H9 (cell line): ENCODE results near the gene LBX2. TPM values are rescaled to one million over a fixed set of nuclear protein-coding genes. Genes with fewer than 3 reads are reported as not detected.

Experiments
- DNase-seq: peaks from one replicate; pipeline ENCODE4 v3.0.0-alpha.2; 2017
- H2AFZ ChIP-seq: one replicate; pipeline ENCODE4 v1.6.1; 2013; ENCODE audit warnings: mild to moderate bottlenecking, low read length, control low read depth, moderate library complexity
- H2AK5ac ChIP-seq: 2 replicates; pipeline ENCODE4 v1.6.1; 2013; ENCODE audit warnings: low read length, control low read depth, mixed read lengths; ENCODE audit not compliant: insufficient read length
- H2BK120ac ChIP-seq: one replicate; pipeline ENCODE4 v1.6.1; 2013; ENCODE audit warnings: low read depth, mild to moderate bottlenecking, low read length, control low read depth, inconsistent platforms; ENCODE audit not compliant: poor library complexity, severe bottlenecking
- H2BK12ac ChIP-seq: 2 replicates; pipeline ENCODE4 v1.6.1; 2013; ENCODE audit warnings: low read length, control low read depth, mixed read lengths, low read depth; ENCODE audit not compliant: insufficient read length
- H2BK15ac ChIP-seq: 2 replicates; pipeline ENCODE4 v1.6.1; 2013; ENCODE audit warnings: low read depth, low read length, control low read depth
- H2BK20ac ChIP-seq: one replicate; pipeline ENCODE4 v1.6.1; 2013; ENCODE audit warnings: low read depth, mild to moderate bottlenecking, low read length, control low read depth, inconsistent platforms; ENCODE audit not compliant: poor library complexity, severe bottlenecking
- H2BK5ac ChIP-seq: 2 replicates; pipeline ENCODE4 v1.6.1; 2013; ENCODE audit warnings: low read length, control low read depth, mixed read lengths; ENCODE audit not compliant: insufficient read length
- H3K14ac ChIP-seq: 2 replicates; pipeline ENCODE4 v1.6.1; 2013; ENCODE audit warnings: low read length, control low read depth; ENCODE audit not compliant: insufficient read depth
- H3K18ac ChIP-seq: 2 replicates; pipeline ENCODE4 v1.6.1; 2013; ENCODE audit warnings: low read depth, mild to moderate bottlenecking, mixed read lengths, low read length, control low read depth; ENCODE audit not compliant: insufficient read length
- H3K23ac ChIP-seq: 2 replicates; pipeline ENCODE4 v1.6.1; 2013; ENCODE audit warnings: low read length, control low read depth, mixed read lengths, low read depth; ENCODE audit not compliant: insufficient read length
- H3K23me2 ChIP-seq: 2 replicates; pipeline ENCODE4 v1.6.1; 2013; ENCODE audit warnings: low read depth, mild to moderate bottlenecking, mixed read lengths, low read length, control low read depth; ENCODE audit not compliant: insufficient read length, poor library complexity, severe bottlenecking
- H3K27ac ChIP-seq: 2 replicates; pipeline ENCODE4 v1.5.1; 2013; ENCODE audit warnings: low read length, control low read depth, mixed read lengths, low read depth; ENCODE audit not compliant: insufficient read length
- H3K27me3 ChIP-seq: 2 replicates; pipeline ENCODE4 v1.6.1; 2013; ENCODE audit warnings: low read length, control low read depth, inconsistent platforms; ENCODE audit not compliant: insufficient read depth
- H3K4ac ChIP-seq: 2 replicates; pipeline ENCODE4 v1.6.1; 2013; ENCODE audit warnings: low read depth, mild to moderate bottlenecking, control low read depth, inconsistent platforms, low read length, moderate library complexity
- H3K4me1 ChIP-seq: 2 replicates; pipeline ENCODE4 v1.6.1; 2013; ENCODE audit warnings: low read length, control low read depth, inconsistent platforms; ENCODE audit not compliant: insufficient read depth
- H3K4me2 ChIP-seq: 2 replicates; pipeline ENCODE4 v1.6.1; 2013; ENCODE audit warnings: low read length, control low read depth, mixed read lengths; ENCODE audit not compliant: insufficient read length, insufficient read depth
- H3K56ac ChIP-seq: 2 replicates; pipeline ENCODE4 v1.6.1; 2013; ENCODE audit warnings: low read depth, mild to moderate bottlenecking, mixed read lengths, low read length, control low read depth; ENCODE audit not compliant: insufficient read length
- H3K79me1 ChIP-seq: 2 replicates; pipeline ENCODE4 v1.6.1; 2013; ENCODE audit warnings: low read depth, mild to moderate bottlenecking, moderate library complexity, low read length, control low read depth, inconsistent platforms; ENCODE audit not compliant: insufficient read depth, poor library complexity, severe bottlenecking
- H3K79me2 ChIP-seq: 2 replicates; pipeline ENCODE4 v1.6.1; 2013; ENCODE audit warnings: low read length, control low read depth, inconsistent platforms; ENCODE audit not compliant: insufficient read depth
- H3K9ac ChIP-seq: 2 replicates; pipeline ENCODE4 v1.6.1; 2013; ENCODE audit warnings: low read length, control low read depth, mixed read lengths; ENCODE audit not compliant: insufficient read length; ENCODE audit errors: extremely low read depth
- H3K9me3 ChIP-seq: one replicate; pipeline ENCODE4 v1.6.1; 2013; ENCODE audit warnings: low read depth, low read length, inconsistent platforms; ENCODE audit not compliant: control insufficient read depth
- H3T11ph ChIP-seq: one replicate; pipeline ENCODE4 v1.6.1; 2013; ENCODE audit warnings: mild to moderate bottlenecking, low read length, control low read depth, inconsistent platforms
- H4K20me1 ChIP-seq: one replicate; pipeline ENCODE4 v1.6.1; 2013; ENCODE audit not compliant: control insufficient read depth, insufficient read length, insufficient read depth
- H4K5ac ChIP-seq: 2 replicates; pipeline ENCODE4 v1.6.1; 2013; ENCODE audit warnings: low read depth, mild to moderate bottlenecking, mixed read lengths, low read length, control low read depth; ENCODE audit not compliant: insufficient read length
- H4K8ac ChIP-seq: replicated peaks from 2 replicates; pipeline ENCODE4 v1.6.1; 2013; ENCODE audit warnings: low read length, control low read depth, mixed read lengths, low read depth; ENCODE audit not compliant: insufficient read length
- H4K91ac ChIP-seq: 2 replicates; pipeline ENCODE4 v1.6.1; 2013; ENCODE audit warnings: low read depth, mild to moderate bottlenecking, moderate library complexity, mixed read lengths, low read length, control low read depth; ENCODE audit not compliant: insufficient read length
- H3K27ac Mint-ChIP-seq, 3 experiments: 2 replicates in 2 of 3; 3 replicates in 1 of 3; pipeline ENCODE4 v1.8.0; 2020 to 2021; ENCODE audit warnings: mixed read lengths in 3 of 3, mild to moderate bottlenecking in 1 of 3, moderate library complexity in 1 of 3
- H3K27me3 Mint-ChIP-seq: 2 replicates; pipeline ENCODE4 v1.8.0; 2021; ENCODE audit warnings: low read depth, mild to moderate bottlenecking, moderate library complexity, mixed read lengths
- H3K36me3 Mint-ChIP-seq, 3 experiments: 2 replicates in 2 of 3; 3 replicates in 1 of 3; pipeline ENCODE4 v1.8.0; 2020 to 2021; ENCODE audit warnings: low read depth in 3 of 3, mixed read lengths in 3 of 3; ENCODE audit not compliant: insufficient read depth in 1 of 3
- H3K4me1 Mint-ChIP-seq, 2 experiments: 2 replicates each; pipeline ENCODE4 v1.8.0; 2020; ENCODE audit warnings: mixed read lengths in 2 of 2
- H3K4me3 Mint-ChIP-seq, 2 experiments: 2 replicates in 1 of 2; 3 replicates in 1 of 2; pipeline ENCODE4 v1.8.0; 2020 to 2021; ENCODE audit warnings: mild to moderate bottlenecking in 2 of 2, mixed read lengths in 2 of 2, moderate library complexity in 1 of 2
- H3K9me3 Mint-ChIP-seq, 2 experiments: 2 replicates in 1 of 2; 3 replicates in 1 of 2; pipeline ENCODE4 v1.8.0; 2020; ENCODE audit warnings: mild to moderate bottlenecking in 2 of 2, mixed read lengths in 2 of 2, moderate library complexity in 1 of 2
- WGBS: extraction: QIAGEN DNeasy Blood & Tissue Kit; methylation state at CpG from one replicate; pipeline ENCODE4 v1.1.7; 2013; ENCODE audit warnings: missing lambda C conversion rate, low lambda C conversion rate, mixed read lengths; ENCODE audit not compliant: insufficient read length; ENCODE audit errors: extremely low coverage; 5-methylcytosine and 5-hydroxymethylcytosine counted together
- total RNA-seq: library from RNA; stranded (reverse); gene quantifications from 2 replicates; pipeline ENCODE4 v1.2.1, GENCODE V29; 2021
- TF ChIP-seq, protein P1 (sequence below): fragments of 200-600 bp; sonication (generic); conservative IDR thresholded peaks from 3 replicates; pipeline ENCODE4 v1.8.0; 2021; ENCODE audit warnings: antibody characterized with exemption, mild to moderate bottlenecking

The LBX2 gene
- total RNA-seq, 1 experiment from 2014 or later = 1.1 TPM

- Histone ChIP-seq H3K4me1 (peaks cover 2% of the 10 kb centered on the region; the same call in 1 of the 2 replicates), H3T11ph (no peak within 1 kb of the TSS), H3K79me2 (no peaks in the 10 kb centered on the region), H2AK5ac (no peak within 1 kb of the TSS), H4K20me1 (peaks cover 2% of the 10 kb centered on the region), H2BK20ac (no peak within 1 kb of the TSS), H2BK5ac (no peak within 1 kb of the TSS), H4K5ac (no peak within 1 kb of the TSS), H3K23ac (no peak within 1 kb of the TSS), H2AFZ (no peak within 1 kb of the TSS), H3K4me2 (peak within 1 kb of the TSS; percentile 97), H3K4ac (no peak within 1 kb of the TSS; the same call in 1 of the 2 replicates), H4K91ac (no peak within 1 kb of the TSS), H3K79me1 (no peaks in the 10 kb centered on the region), H3K23me2 (peaks cover 18% of the 10 kb centered on the region), H2BK12ac (no peak within 1 kb of the TSS), H2BK120ac (peak within 1 kb of the TSS; percentile 78), H2BK15ac (no peak within 1 kb of the TSS; the same call in 1 of the 2 replicates), H3K18ac (peak within 1 kb of the TSS; percentile 91), H4K8ac (no peak within 1 kb of the TSS), H3K9ac (peak within 1 kb of the TSS; percentile 92), H3K56ac (no peak within 1 kb of the TSS), H3K9me3 (no peaks in the 10 kb centered on the region), H3K14ac (peak within 1 kb of the TSS; percentile 96), H3K27ac (peak within 1 kb of the TSS; percentile 80), H3K27me3 (no peaks in the 10 kb centered on the region)
- Mint-ChIP-seq H3K27me3 (no peaks in the 10 kb centered on the region), H3K4me1 (peaks cover 27 to 36% of the 10 kb centered on the region in 2 experiments), H3K27ac (peak within 1 kb of the TSS; percentile 98 to 99 (median 99)), H3K4me3 (peak within 1 kb of the TSS; percentile 96 to 97), H3K36me3 (peaks cover 10 to 29% (median 28%) of the 10 kb centered on the region in 3 experiments; a peak in 6 of 7 replicates), H3K9me3 (no peaks in the 10 kb centered on the region)
- TF ChIP-seq, protein P1, sequence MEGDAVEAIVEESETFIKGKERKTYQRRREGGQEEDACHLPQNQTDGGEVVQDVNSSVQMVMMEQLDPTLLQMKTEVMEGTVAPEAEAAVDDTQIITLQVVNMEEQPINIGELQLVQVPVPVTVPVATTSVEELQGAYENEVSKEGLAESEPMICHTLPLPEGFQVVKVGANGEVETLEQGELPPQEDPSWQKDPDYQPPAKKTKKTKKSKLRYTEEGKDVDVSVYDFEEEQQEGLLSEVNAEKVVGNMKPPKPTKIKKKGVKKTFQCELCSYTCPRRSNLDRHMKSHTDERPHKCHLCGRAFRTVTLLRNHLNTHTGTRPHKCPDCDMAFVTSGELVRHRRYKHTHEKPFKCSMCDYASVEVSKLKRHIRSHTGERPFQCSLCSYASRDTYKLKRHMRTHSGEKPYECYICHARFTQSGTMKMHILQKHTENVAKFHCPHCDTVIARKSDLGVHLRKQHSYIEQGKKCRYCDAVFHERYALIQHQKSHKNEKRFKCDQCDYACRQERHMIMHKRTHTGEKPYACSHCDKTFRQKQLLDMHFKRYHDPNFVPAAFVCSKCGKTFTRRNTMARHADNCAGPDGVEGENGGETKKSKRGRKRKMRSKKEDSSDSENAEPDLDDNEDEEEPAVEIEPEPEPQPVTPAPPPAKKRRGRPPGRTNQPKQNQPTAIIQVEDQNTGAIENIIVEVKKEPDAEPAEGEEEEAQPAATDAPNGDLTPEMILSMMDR = no peak
- WGBS = no CpG with 5 or more reads among the region's 38 CpGs
- peak; percentile 100 for DNase-seq
These were observed 41.1 kb downstream of the LBX2 start, which contains the start of gene WBP1 for GRCh38 chr2:74458132-74458937. Gene WBP1 (plus strand): TSS chr2:74458438. CDS start chr2:74458603, 165 bp downstream.
